ENCODE results near the gene CNTRL. TPM values are rescaled to one million over a fixed set of nuclear protein-coding genes. Genes with fewer than 3 reads are reported as not detected.

Gene CNTRL
- total RNA-seq, 1 donor from 2014 or later, result 7.2 TPM

- ATAC-seq, result no peak
These were observed 107.5 kb downstream of the CNTRL start for GRCh38 chr9:121182101-121182836.

- no peak for ATAC-seq
These were observed 108.2 kb downstream of the CNTRL start for GRCh38 chr9:121182989-121183388.

- ATAC-seq, result no peak
These were observed 109.1 kb downstream of the CNTRL start for GRCh38 chr9:121183666-121184423.

- no peak for ATAC-seq
These were observed 109.7 kb downstream of the CNTRL start for GRCh38 chr9:121184463-121184862.

- ATAC-seq, result no peak
These were observed 110.5 kb downstream of the CNTRL start for GRCh38 chr9:121185178-121185745.

- no peak for ATAC-seq
These were observed 111.1 kb downstream of the CNTRL start for GRCh38 chr9:121185774-121186403.

GRCh38 chr9:121187636-121188305, 113.0 kb downstream of the CNTRL start:
- no peak for ATAC-seq

GRCh38 chr9:121189006-121189405, 114.3 kb downstream of the CNTRL start:
- ATAC-seq, result no peak

GRCh38 chr9:121189660-121190059, 114.9 kb downstream of the CNTRL start:
- ATAC-seq, result no peak

GRCh38 chr9:121191235-121191634, 116.5 kb downstream of the CNTRL start:
- ATAC-seq, result no peak

GRCh38 chr9:121192518-121192917, 117.8 kb downstream of the CNTRL start:
- no peak for ATAC-seq

GRCh38 chr9:121192959-121193640, 118.3 kb downstream of the CNTRL start:
- ATAC-seq, result no peak

- ATAC-seq, result peak; percentile 91
These were observed 120.0 kb downstream of the CNTRL start for GRCh38 chr9:121194730-121195129.

GRCh38 chr9:121196389-121196788, 121.6 kb downstream of the CNTRL start:
- no peak for ATAC-seq

- ATAC-seq, result no peak
These were observed 122.4 kb downstream of the CNTRL start for GRCh38 chr9:121197132-121197531.

GRCh38 chr9:121198512-121199042, 123.8 kb downstream of the CNTRL start:
- no peak for ATAC-seq

GRCh38 chr9:121199921-121200320, 125.2 kb downstream of the CNTRL start:
- no peak for ATAC-seq

- ATAC-seq, result no peak
These were observed 125.6 kb downstream of the CNTRL start for GRCh38 chr9:121200356-121200755.

GRCh38 chr9:121201045-121201737, 126.4 kb downstream of the CNTRL start:
- peak; percentile 66 for ATAC-seq

GRCh38 chr9:121201738-121202533, 127.2 kb downstream of the CNTRL start, which contains the start of gene RAB14:
Gene RAB14 (minus strand): TSS chr9:121201869. CDS start chr9:121193412, 8,457 bp downstream.
- peak; percentile 97 for ATAC-seq

Measured in esophagus mucosa (tissue), 1 donor.